Right atrium auricular region (tissue), 2 donors: ENCODE data around the gene TBK1. TPM values are rescaled to one million over a fixed set of nuclear protein-coding genes. Genes with fewer than 3 reads are reported as not detected.

Experiments used
- DNase-seq: peaks from one replicate; pipeline ENCODE4 v3.0.0-alpha.2; 2019; ENCODE audit warnings: low spot score
- H3K27ac ChIP-seq, 2 donors: fragments of 200-600 bp; sonication (generic); 1 replicate in 1 of 2; 2 replicates in 1 of 2; pipeline ENCODE4 v1.5.1; 2016 to 2019
- H3K27me3 ChIP-seq, 2 donors: fragments of 200-600 bp; sonication (generic); one replicate each; pipeline versions ENCODE4 v1.5.1 to v1.6.0; 2017 to 2019
- H3K36me3 ChIP-seq: fragments of 200-600 bp; sonication (generic); one replicate; pipeline ENCODE4 v1.5.1; 2016
- H3K4me1 ChIP-seq, 2 donors: fragments of 200-600 bp; sonication (generic); one replicate each; pipeline versions ENCODE4 v1.5.1 to v1.6.0; 2017 to 2019
- H3K4me3 ChIP-seq, 2 donors: fragments of 200-600 bp; sonication (generic); 1 replicate in 1 of 2; 2 replicates in 1 of 2; pipeline ENCODE4 v1.5.1; 2017 to 2019; ENCODE audit warnings: mild to moderate bottlenecking in 1 of 2, moderate library complexity in 1 of 2
- H3K9me3 ChIP-seq, 2 donors: fragments of 200-600 bp; sonication (generic); one replicate each; pipeline ENCODE4 v1.5.1; 2019
- total RNA-seq, 2 donors: library from RNA; depleted of rRNA; stranded (reverse); fragments of >200 nt; gene quantifications; one replicate each; pipeline ENCODE4 v1.1.0, GENCODE V29; 2016
- TF ChIP-seq, protein P1 (sequence below), 2 donors: fragments of 200-600 bp; sonication (generic); IDR thresholded peaks; one replicate each; pipeline ENCODE4 v1.5.1; 2019; ENCODE audit warnings: antibody characterized with exemption in 2 of 2

Gene TBK1
- total RNA-seq, 2 donors from 2014 or later = 11.3 to 12.2 TPM

DNA sequence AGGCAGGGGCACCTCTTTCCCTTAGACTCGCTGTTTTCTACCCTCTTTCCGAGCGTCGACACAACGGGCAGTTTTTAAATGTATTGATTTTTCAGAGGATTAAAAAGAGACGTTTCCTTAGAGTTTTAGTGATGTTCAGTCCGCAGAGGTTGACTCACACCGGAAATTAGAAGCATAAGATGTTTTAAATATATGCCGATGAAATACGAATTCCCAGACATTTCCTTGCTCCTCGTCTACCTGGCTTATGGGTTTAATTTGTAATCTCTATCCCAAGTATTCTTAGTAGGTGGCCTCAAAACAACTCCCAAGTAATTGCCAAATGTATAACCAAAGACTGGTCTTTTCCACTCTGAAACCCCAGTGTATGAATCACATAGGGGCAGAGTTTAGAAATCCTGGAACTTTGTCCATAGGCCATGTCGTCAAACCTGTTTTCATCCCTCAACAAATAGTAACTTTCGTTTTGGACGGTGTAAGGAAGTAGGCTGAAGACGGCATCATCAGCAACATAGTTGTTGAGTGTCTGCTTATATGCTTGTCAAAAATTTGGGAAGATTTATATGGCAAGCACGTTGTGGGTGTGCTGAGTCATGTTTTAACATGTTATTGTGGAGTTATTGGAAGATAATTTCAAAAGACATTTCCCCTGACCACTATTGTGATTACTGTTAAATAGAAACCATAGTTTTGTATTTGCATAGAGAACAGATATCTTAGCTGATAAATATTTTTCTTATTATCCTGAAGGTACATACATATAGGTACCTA is 824 bp downstream of the TBK1 start:
- H3K9me3 ChIP-seq = no peaks in the 10 kb centered on the region
- peaks cover 0 to 25% of the 10 kb centered on the region in 2 donors for H3K4me1 ChIP-seq
- no peak for DNase-seq
- peak overlapping the region; percentile 95 to 96 for H3K4me3 ChIP-seq
- H3K36me3 ChIP-seq = peaks cover 8% of the 10 kb centered on the region
- H3K27ac ChIP-seq = peak overlapping the region; percentile 97 to 98
- TF ChIP-seq, protein P1, sequence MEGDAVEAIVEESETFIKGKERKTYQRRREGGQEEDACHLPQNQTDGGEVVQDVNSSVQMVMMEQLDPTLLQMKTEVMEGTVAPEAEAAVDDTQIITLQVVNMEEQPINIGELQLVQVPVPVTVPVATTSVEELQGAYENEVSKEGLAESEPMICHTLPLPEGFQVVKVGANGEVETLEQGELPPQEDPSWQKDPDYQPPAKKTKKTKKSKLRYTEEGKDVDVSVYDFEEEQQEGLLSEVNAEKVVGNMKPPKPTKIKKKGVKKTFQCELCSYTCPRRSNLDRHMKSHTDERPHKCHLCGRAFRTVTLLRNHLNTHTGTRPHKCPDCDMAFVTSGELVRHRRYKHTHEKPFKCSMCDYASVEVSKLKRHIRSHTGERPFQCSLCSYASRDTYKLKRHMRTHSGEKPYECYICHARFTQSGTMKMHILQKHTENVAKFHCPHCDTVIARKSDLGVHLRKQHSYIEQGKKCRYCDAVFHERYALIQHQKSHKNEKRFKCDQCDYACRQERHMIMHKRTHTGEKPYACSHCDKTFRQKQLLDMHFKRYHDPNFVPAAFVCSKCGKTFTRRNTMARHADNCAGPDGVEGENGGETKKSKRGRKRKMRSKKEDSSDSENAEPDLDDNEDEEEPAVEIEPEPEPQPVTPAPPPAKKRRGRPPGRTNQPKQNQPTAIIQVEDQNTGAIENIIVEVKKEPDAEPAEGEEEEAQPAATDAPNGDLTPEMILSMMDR (IDR thresholded peaks at IDR 0.05) = no peak
- H3K27me3 ChIP-seq = no peaks in the 10 kb centered on the region

DNA sequence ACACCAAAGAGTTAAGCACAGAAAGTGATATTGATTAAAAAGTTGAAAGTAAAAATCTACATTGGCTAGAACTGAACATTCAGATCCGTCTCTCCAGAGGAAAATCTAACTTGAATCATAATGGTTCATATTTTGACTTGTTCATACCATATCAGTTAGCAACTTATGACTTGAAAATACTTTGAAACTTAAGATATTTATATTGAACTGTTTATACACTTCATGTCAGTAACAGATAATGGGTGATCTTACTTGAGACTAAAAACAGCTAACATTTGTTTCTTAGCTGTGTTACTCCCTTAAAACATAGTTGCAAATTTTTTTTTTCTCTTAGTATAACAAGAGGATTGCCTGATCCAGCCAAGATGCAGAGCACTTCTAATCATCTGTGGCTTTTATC is 3.6 kb downstream of the TBK1 start:
- TF ChIP-seq, protein P1 (IDR thresholded peaks at IDR 0.05) = no peak
- Histone ChIP-seq H3K4me1 (peaks cover 0 to 35% of the 10 kb centered on the region in 2 donors), H3K27ac (no peak overlapping the region), H3K4me3 (no peak overlapping the region), H3K27me3 (no peaks in the 10 kb centered on the region), H3K36me3 (peaks cover 13% of the 10 kb centered on the region), H3K9me3 (no peaks in the 10 kb centered on the region)
- DNase-seq = no peak

DNA sequence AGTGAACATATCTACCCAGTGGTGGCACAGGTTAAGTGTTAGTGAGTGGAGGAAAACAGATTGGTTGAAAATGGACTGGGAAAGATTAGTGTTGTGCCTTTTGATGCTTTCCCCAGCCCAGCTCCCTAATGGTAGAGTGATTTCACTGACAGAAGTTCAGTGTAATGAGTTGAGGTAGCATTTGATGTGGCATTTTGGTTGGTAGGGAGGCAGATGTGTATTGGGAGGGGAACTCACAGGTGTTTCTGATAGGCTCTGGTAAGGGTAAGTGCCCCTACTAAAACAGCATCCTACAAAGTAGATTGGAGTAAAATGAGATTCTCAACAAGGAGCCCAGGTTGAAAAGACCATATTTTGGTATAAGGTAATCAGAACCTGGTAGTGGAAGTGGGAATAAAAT is 4.2 kb downstream of the TBK1 start:
- DNase-seq = no peak
- Histone ChIP-seq H3K4me1 (peaks cover 0 to 31% of the 10 kb centered on the region in 2 donors), H3K27me3 (no peaks in the 10 kb centered on the region), H3K4me3 (no peak overlapping the region), H3K27ac (no peak overlapping the region), H3K36me3 (peaks cover 17% of the 10 kb centered on the region), H3K9me3 (no peaks in the 10 kb centered on the region)
- TF ChIP-seq, protein P1 (IDR thresholded peaks at IDR 0.05) = no peak

DNA sequence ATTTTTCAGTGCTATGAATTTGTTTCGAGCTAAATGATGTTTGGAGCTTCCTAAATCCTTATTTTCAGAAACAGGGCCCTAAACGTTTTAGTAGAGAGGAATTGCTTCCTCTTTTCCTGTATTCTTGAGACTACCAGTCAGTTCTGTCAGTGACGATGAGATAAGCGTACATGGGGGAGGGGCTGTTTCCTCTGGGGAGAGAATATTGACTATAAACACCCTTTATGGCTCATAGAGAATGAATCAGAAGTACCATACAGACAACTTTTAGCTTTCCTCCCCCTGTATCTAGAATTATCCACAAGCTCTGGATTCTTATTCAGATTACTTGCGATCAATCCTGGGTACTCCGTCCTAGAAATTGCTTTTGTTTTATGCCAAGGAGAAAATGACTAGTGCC is 5.1 kb downstream of the TBK1 start:
- peaks cover 22% of the 10 kb centered on the region for H3K36me3 ChIP-seq

DNA sequence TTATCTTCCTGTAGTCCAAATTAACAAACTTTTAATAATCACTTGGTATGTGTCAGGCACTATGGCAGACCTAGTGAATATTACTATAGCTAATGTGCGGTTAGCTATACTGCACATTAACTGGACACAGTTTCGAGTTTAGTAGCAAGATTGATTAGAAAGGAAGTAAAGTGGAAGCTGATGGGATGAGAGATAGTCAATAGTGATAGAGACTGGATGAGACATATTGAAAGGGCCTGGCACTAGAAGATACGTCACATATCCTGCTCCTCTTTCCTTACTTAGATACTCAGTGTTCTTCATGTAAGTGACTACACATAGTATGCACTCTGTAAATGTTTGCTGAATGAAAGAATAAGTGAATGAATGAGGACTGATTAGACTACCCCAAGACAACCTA is 5.5 kb downstream of the TBK1 start:
- TF ChIP-seq, protein P1 (IDR thresholded peaks at IDR 0.05) = no peak
- no peak overlapping the region for H3K27ac ChIP-seq
- no peaks in the 10 kb centered on the region for H3K9me3 ChIP-seq
- H3K27me3 ChIP-seq = no peaks in the 10 kb centered on the region
- peaks cover 23% of the 10 kb centered on the region for H3K36me3 ChIP-seq
- H3K4me1 ChIP-seq = peaks cover 0 to 28% of the 10 kb centered on the region in 2 donors
- DNase-seq = no peak
- H3K4me3 ChIP-seq = no peak overlapping the region

More for the DNA sequence above, 5.1 kb downstream of the TBK1 start:
- Histone ChIP-seq H3K4me3 (no peak overlapping the region), H3K9me3 (no peaks in the 10 kb centered on the region), H3K4me1 (peaks cover 0 to 28% of the 10 kb centered on the region in 2 donors), H3K27me3 (no peaks in the 10 kb centered on the region), H3K27ac (no peak overlapping the region)
- no peak for DNase-seq
- TF ChIP-seq, protein P1 (IDR thresholded peaks at IDR 0.05) = no peak
